Measurements from ENCODE around the gene ARIH1.
"Not testable (repeated sequence)": the region's sequence is repeated elsewhere in the genome, so short reads cannot be mapped to it uniquely, and the experiment has no call there.

ARIH1 gene

DNA sequence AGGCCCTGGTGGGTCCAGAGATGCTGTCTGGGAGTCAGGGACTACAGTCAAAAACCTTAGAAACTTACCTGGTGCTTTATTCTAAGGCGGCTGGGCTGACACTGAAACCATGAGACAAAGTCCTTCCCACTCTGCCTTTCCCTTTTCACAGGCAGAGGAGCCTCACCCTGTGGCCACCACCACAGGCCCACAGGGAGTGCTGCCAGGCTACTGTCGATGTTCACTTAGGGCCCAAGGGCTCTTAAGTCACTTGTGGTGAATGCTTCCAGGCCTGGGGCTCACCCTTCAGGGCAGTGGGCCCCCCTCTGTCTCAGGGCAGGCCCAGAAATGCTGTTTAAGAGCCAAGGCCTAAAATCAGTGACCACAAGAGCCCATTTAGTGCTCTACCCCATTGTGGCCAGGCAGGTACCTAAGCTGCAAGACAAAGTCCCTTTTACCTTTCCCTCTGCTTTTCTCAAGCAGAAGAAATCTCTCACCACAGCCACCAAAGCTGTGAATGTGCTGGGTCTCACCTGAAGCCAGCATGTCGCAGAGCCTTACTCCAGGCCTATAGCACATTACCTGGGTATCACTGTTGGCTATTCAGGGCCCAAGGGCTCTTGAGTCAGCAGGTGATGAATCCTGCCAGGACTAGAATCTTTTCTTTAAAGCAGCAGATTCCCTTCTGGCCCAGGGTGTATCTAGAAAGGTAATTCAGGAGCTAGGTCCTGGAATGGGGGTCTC, 140.8 kb downstream of the ARIH1 start:
- DNase-seq = no peak

DNA sequence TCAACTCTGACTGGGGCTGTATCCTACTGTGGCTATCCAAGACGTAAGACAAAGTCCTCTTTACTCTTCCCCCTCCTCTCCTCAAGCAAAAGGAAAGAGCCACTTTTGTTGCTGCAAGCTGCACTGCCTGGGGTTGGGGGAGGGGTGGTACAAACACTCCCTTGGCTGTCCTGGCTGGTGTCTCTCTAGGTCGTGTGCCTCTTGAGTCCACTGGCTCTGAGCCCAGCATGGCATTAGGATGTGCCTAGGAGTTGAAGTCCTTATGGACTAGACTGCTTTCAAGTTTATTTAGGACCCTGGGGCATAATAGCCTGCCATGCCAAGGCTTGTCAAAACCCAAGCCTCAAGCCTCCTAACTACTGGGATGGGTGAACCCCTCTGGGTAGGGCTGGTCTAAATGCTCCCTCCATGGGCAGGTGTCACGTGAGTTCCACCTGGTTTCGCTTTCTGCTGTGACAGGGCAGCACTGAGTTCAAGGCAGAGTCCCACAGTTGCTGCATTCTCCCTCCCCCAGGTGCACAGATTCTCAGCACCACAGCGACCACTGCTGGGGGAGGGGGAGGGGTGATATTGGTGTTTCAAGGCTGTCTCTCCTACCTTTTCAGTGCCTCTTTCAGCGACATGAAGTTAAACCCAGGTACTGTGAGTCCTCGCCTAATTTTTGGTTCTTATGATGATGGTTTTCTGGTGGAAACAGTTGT, 141.6 kb downstream of the ARIH1 start:
- DNase-seq = not testable (repeated sequence)

DNA sequence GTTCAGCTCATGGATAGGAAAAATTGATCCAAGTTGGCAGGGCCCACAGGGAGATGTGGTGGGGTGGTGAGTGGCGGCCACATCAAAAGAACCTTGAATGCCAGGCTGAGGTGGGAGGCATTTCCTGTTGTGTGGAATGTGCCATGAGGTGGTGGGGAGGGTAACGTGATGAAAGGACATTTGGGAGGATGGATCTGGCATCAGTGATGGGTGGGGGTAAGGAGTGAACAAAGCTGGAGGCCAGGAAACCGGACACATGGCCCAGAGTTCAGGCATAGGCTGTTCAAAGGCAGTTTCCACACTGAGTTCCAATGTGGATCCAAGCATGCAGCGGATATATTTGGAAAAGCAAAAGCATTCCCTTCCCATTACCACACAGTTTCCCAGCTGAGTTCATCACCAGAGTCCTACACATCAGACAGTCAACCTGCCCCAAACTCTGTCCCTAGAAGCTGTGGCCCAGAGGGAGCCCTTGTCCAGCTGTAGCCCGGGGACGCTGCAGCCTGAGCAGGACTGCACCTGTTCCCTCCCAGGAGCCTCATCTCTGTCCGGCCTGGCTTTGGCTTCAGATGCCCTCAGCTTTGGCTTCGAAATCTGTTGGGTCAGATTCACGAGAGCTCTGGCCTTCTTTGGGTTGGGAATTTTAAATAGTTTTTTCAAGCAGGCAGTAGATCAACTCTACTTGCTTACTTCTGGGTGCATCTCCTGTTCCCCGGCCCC, 142.5 kb downstream of the ARIH1 start:
- no peak for DNase-seq

DNA sequence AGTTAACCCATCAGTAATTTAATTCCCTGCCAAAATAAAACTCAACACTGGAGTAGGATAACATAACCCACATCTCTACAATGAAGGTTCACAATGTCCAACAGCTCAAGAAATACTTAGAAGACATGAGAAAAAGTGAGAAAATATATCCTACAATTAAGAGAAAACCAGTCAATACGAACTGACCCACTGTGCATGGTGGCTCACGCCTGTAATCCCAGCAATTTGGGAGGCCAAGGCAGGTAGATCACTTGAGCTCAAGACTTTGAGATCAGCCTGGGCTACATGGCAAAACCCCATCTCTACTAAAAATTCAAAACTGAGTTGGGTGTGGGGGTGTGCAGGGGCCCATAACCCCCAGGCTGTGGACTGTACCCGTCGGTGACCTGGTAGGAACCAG, 149.7 kb downstream of the ARIH1 start:
- not testable (repeated sequence) for DNase-seq

DNA sequence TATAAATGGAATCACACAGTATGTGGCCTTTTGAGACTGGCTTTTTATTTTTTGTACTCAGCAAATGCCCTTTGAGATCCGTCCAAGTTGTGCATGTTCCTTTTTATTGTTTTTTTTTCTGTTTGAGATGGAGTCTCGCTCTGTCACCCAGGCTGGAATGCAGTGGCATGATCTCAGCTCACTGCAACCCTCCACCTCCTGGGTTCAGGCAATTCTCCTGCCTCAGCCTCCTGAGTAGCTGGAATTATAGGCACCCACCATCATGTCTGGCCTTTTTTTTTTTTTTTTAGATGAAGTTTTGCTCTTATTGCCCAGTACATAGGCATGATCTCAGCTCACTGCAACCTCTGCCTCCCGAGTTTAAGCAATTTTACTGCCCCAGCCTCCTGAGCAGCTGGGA, 152.0 kb downstream of the ARIH1 start:
- DNase-seq = not testable (repeated sequence)

DNA sequence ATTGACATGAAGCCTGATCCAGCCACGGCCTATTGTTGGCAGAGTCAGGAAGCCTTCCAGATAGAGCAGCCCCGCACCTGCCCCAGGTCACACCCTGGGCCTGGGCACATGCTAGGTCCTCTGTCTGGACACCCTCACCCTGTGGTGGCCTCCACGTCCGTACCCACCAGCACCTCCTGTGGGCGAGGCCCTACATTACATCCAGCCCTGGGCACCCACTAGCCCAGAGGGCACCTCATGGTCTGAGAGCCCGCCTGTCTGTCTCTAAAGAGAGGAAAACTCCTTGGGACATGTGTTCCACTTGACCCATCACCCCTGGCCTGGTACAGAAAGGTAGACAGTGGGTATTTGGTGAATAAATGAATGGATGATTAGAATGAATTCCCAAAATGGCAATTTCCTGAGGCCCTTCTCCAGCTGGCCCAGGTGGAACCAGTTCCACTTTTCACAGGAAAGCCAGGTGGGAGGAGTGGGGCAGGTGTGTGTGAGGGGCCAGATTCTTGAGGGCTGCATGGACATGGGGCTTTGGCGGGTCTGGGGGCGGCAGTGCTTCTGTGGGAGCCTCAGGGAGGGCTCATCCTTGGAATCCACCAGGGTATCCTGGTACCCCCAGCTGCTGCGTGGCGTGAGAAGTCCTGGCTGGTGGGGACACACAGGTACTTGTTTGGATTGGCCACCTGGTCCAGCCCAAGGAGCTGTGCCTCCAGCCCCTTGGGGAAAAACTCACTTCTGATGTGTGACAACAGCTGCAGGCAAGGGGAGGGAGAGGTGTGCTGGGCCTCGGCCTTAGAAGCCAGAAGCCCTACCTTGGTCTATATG, 154.3 kb downstream of the ARIH1 start:
- DNase-seq = not testable (repeated sequence)

DNA sequence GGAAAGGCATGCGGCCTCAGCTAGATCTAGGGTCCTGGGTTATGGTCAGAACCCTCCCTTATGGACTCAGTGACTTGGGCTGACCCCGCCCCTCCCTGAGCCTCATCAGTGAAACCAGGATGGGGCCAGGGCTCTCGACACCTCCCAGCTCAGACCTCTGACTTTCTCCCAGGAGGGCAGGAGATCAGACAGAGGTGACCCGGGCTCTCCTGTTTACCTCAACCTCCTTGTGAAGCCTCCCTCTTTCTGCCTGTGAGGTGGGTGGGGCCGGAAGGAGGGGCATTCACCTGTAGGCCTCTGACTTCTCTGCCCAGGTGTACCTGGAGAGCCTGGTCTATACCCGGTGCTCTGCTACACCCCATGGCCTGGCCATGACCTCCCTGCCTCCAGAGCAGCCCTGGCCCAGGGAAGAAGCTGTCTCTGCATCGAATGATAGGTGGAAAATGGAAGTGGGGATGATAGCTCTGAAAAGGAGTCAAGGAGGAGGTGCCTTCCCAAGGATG, 155.0 kb downstream of the ARIH1 start:
- not testable (repeated sequence) for DNase-seq

DNA sequence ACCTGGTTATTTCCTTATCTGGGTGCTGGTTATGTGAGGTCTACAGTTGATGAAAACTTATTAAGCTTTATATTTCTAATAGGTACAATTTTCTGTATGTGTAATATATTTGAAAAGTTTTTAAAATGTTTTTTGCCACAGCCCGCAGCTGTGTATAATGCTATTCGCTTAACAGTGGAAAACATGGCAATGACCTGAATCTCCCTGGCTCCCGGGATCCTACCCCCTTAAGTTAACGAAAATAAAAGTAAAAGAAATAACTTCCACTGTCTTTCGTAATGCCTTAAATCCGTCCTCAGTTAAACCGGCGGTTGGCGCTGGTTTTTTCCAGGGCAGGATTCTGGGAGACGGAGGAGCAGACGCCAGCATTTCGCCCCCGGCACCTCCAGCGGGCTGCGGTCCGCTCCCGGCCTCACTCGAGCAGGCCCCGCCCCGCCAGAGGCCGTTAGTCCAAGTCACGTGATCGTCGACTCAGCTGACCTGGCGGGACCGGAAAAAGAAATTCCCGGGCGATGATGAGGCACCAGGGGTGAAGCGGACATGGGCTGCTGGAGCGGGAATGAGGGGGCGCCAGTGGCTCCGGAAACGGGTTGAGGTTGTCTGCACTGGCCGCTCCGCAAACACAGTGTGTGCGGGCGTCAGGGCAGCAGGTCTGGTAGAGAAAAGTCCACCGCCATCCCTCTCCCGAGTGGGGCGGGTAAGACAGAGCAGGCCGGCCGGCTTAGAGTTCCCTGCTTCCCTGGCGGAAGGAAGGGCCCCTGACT, 162.6 kb downstream of the ARIH1 start:
- DNase-seq = peak; percentile 35 to 76 (median 41)

DNA sequence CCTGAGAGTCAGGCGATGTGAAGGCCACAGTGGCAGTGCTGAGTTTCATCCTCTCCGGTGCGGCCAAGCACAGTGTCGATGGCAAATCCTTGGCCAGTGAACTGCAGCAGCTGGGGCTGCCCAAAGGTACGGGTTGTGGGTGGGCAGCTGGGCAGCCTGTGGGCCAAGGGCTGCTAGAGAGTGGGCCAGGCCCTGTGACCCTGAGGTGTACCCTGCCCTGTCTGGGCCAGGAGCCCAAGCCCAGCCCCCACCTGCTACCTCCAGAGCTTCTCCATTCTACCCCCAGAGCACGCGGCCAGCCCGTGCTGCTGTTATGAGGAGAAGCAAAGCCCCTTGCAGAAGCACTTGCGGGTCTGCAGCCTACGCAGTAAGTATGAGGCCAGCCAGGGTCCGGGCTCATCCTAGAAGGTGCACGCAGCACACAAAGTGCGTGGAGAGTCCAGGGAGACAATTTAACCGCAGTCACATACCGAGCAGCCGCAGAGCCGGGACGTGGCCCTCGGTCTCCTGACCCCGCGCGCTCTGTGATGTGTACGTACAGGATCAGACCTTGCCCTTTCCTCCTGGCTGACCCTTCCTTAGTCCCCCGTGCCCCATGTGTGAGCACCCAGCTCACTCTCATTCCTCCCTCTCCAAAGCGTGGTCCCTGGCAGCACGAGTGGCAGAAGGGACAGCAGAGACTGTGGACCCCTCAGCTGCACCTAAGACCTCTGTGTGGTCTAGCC, 165.8 kb downstream of the ARIH1 start:
- not testable (repeated sequence) for DNase-seq

DNA sequence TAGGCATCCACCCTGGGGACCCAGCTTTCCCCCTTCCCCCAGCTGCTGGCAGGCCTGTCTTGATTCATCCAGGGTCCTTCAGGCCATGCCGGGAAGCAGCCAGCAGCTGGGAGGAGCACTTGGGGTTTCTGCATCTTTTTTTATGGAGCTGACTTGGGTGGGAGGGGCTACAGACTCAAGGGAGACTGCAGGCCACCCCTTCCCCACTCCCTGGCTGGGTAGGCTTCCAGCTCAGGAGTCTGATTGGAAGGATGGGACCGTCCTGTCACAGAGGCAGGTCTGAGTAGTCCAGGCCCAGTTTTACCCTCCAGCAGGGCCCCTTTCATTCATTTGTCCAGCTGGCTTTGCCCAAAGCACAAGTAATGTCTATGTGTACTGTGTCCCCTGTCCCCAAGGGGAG, 168.1 kb downstream of the ARIH1 start:
- not testable (repeated sequence) for DNase-seq

DNA sequence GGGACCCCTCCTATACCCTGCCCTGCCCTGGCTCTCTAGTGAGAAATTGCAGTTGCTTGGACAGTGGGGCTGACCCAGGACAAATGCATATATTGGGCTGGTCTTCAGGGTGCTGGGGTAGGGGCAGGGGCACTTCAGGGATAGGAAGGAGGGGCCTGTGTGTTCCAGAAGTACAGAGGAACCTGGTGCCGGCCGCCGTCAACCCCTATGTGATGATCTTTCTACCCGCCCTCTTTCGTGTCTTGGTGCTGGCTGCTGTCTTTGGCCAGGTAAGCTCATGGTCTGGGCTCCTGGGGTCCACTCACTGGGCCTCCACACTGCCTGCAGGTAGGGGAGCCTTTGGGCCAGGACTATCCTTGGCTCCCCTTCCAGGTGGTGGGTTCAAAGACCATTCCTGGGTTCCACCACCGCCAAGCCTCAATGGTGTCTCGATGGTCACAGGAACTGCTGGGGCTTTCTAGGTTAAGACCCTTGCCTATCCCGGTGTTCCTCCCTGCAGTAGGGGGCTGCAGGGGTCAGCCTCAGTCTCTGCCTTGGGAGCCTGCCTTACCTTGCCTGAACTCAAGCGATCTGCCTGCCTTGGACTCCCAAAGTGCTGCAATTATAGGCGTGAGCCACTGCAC, 174.6 kb downstream of the ARIH1 start:
- DNase-seq = not testable (repeated sequence)
